GM19351 (cell line): ENCODE measurements around the gene SALL1.

Source experiments
- ATAC-seq: cut with Tn5 transposase; IDR thresholded peaks from one replicate; pipeline ENCODE4 v1.9.1; 2021; ENCODE audit warnings: mild to moderate bottlenecking, moderate library complexity; ENCODE audit not compliant: unreplicated experiment

Gene SALL1

DNA sequence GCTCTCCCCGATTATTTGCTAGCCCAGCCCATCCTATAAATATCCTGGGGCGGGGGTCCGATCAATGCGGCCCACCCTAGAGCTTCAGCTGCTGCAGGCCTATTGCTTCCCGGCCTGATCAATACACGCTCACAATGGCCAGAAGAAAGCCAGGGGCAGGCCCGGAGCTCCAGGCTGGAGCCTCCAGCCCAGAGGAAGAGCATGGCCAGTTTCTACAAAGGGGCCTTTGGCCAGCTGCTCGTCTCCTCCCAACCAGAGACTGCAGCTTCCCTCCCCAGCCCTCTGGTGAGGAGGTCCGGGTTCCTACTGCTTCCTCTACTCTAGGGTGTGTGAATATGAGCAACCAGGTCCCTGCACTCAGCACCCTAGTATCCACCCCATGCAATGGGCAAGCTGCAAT, 36.7 kb downstream of the SALL1 start:
- ATAC-seq: no peak

- no peak for ATAC-seq
Observed at GRCh38 chr16:51113236-51114125, 37.6 kb downstream of the SALL1 start.

- ATAC-seq: no peak
Observed at GRCh38 chr16:51112323-51112722, 38.7 kb downstream of the SALL1 start.

- ATAC-seq: no peak
Observed at GRCh38 chr16:51111759-51112158, 39.3 kb downstream of the SALL1 start.

DNA sequence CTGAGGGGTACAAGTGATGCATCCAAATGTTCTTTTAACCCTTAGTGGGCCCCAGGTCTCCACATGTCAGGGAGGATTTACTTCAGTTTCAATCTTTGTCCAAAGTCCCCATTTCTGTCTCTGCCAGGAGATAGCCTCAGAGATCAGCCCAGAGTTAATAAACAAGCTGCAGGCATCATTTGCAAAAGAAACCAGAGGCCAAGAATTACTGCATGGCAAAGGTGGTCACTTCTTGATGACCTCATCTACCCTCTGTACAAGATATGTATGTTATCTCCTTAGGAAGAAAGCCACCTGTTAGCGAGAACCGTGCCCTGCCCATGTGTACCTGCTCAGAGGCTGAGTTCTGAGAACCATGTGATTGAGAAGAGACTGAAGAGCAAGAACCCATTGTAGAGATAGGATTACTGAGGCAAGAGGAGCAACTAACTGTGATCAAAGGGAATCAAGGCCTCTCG, 40.3 kb downstream of the SALL1 start:
- no peak for ATAC-seq

DNA sequence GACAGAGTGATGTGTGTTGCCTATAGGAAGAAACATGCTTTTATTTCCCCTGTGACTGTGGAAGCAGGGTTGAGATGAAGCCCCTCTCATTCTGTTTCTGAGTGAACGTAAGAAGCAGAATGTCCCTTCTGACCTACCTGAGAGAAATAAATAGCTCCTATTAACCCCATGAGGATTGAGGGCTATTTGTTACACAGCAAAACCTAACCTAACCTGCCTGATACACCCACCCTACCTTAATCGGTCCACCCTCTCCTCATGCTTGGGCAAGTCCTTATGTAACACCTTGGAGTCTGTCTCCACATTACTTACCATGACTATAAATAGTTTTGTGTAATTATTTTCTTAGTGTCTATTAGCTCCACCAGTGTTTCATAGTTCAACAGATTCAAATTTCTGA, 41.9 kb downstream of the SALL1 start:
- ATAC-seq: no peak

DNA sequence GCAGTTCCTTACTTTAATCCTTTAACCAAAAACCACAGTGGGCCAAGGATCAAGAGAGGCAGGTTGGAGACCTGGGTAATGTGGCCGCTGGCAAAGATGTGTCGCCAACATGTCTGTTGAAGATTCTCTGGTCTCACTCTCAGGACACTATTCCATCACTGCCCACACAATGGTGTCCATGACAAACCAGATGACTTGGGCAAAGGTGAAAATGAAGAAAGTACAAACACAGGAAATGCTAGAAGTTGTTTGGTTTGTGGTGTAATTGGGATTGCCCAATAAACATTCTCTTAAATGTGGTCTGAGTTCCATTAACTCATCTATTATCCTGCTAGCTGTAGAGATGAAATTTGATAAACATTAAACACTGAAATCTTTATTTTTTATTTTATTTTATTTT, 43.3 kb downstream of the SALL1 start:
- no peak for ATAC-seq

DNA sequence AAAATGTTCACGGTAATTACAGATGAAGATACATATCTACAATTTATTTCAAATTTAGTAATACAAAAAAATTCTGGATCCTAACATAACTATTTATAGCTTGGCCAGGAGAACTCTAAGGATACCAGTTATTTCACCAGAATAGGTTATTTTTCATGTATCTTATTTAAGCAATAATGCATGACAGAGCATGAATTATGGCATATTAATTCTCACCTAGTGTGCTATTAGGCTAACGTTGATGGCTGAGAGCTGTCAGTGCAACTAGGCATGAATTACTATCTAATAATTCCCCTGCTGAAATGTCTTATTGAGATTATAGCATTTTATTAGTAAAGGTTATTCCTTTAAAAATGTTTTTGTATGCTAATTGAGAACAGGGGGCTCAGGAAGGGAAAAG, 44.5 kb downstream of the SALL1 start:
- no peak for ATAC-seq

DNA sequence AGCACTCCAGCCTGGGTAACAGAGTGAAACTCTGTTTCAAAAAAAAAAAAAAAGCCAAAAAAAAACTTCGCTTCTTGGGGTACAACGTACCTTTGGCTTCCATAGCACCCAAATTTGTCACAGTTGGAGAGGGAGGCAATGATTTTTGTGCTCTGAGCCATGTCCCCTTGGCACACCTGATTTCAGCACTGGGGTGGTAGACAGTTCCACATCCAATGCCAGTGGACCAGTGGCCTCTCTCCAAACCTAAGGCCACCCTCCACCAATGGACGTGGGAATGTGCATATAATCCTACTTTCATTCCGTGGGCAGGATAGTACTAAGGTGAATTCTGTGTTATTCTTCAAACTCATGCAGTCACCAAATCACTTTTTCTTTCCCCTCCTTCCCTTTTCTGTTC, 47.5 kb downstream of the SALL1 start:
- no peak for ATAC-seq

DNA sequence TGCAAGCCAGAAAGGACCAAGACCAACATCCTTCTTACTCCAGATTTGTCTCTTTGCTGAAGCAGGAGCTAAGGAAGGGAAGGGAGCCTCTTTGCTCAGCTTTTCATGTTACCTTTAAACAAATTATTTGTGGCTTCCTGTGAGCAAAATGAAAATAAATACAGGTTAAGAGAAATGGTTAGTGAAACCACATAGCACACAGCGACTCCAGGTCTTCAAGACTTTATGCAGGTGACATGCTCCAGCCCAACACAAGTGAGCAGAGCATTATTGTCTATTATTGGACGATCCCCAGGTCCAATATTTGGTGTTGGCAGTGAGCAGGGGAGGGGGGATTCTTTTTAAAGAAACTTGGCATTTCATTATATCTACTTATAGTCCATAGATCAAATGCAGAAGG, 53.3 kb downstream of the SALL1 start:
- ATAC-seq: no peak

GRCh38 chr16:51095890-51096626, 55.0 kb downstream of the SALL1 start:
- ATAC-seq: no peak

GRCh38 chr16:51095084-51095881, 55.8 kb downstream of the SALL1 start:
- ATAC-seq: no peak

GRCh38 chr16:51093726-51094280, 57.3 kb downstream of the SALL1 start:
- no peak for ATAC-seq
